Mesothelial cell of epicardium (in vitro differentiated cells): Measurements from ENCODE around the gene SLCO2A1. TPM values are rescaled to one million over a fixed set of nuclear protein-coding genes. Genes with fewer than 3 reads are reported as not detected.

Experiments
- DNase-seq, 2 experiments: peaks; one replicate each; pipeline ENCODE4 v3.0.0; 2021; ENCODE audit warnings: low spot score in 2 of 2; ENCODE audit not compliant: unreplicated experiment in 2 of 2
- H3K27ac Mint-ChIP-seq: 2 replicates; pipeline ENCODE4 v1.8.0; 2021; ENCODE audit warnings: mixed read lengths
- H3K27me3 Mint-ChIP-seq: 2 replicates; pipeline ENCODE4 v1.8.0; 2021; ENCODE audit warnings: low read depth, mixed read lengths
- H3K36me3 Mint-ChIP-seq: 2 replicates; pipeline ENCODE4 v1.8.0; 2021; ENCODE audit warnings: mixed read lengths
- H3K4me1 Mint-ChIP-seq: 2 replicates; pipeline ENCODE4 v1.8.0; 2021; ENCODE audit warnings: mixed read lengths
- H3K4me3 Mint-ChIP-seq: 2 replicates; pipeline ENCODE4 v1.8.0; 2021; ENCODE audit warnings: mild to moderate bottlenecking, moderate library complexity, mixed read lengths
- H3K9me3 Mint-ChIP-seq: 2 replicates; pipeline ENCODE4 v1.8.0; 2021; ENCODE audit warnings: mixed read lengths
- CTCF ChIP-seq: fragments of 200-600 bp; sonication (generic); IDR thresholded peaks from one replicate; pipeline ENCODE4 v1.5.0; 2021; ENCODE audit warnings: antibody characterized with exemption; ENCODE audit not compliant: unreplicated experiment
- total RNA-seq: library from RNA; stranded (reverse); gene quantifications from 3 replicates; pipeline ENCODE4 v1.2.1, GENCODE V29; 2021

SLCO2A1 gene
- total RNA-seq, 1 donor from 2014 or later = 24.1 TPM

DNA sequence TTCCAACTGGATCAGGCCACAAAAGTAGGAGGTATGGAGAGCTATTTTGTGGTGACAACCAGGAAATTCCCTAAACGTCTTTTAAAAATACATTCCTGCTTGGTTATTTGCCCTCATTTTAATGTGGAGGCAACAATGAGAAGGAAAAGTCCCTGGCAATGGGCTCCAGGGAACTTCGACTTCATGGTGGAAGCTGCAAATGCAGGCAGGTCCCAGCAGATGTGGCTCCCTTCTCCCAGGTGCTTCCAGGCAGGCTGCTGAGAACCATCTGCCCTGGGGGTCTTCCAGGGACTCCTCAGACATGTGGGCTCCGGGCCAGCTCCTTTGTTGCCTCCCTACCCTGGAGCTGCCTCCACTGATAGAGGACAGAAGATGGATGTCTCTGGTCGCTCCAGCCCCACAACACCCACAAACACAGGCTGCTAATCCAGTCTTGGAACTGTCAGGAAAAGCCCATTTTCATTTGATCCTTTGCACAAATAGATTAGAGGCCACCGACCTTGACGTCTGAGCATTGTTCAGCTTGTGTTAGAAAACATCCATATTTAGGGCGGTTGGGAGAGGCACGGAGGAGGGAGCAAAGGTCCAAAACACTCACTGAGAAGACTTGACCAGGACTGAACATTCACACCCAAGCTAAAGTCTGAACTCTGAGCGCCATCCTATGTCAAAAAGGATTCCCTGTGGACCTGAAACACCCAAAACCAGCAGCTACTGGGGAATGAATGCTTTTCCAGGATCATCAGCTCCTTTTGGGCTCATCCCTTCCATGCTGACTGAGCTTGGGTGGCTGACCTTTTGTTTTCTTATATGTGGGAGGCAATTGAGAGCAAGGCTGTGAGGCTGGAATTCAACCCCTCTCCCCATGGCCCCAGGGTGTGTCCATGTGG, 30.2 kb upstream of the SLCO2A1 start:
- Mint-ChIP-seq H3K4me3 (no peak overlapping the region), H3K4me1 (peaks cover 25% of the 10 kb centered on the region), H3K9me3 (no peaks in the 10 kb centered on the region), H3K36me3 (no peaks in the 10 kb centered on the region), H3K27me3 (peaks cover 3% of the 10 kb centered on the region), H3K27ac (no peak overlapping the region)
- peak in 1 of 2 experiments; percentile 44 for DNase-seq
- no peak for TF ChIP-seq CTCF

DNA sequence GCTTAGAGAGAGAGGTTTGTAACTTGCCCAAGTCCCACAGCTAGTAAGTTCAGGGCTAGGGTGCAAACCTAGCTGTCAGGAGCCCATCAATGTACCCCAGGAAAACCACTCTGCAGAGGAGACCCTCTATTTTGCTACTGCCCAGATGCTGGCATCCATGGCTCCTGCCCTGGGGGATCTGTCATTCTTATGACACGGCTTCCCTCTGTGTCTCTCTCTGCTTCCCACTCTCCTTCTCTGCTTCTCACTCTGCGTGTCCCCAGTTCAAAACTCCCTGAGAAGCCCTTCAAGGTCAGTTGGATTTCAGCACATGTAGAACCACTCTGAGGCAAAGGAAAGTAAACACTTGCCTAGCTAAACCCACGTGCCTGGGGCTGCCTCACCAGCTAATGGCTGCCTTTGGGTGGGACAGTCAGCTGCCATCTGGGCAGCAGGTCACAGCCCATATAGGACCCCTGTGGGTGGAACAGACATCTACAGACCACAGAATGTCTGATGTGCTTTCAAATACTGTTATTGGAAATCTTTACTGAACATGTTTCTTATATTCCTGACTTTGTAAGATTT, 29.4 kb upstream of the SLCO2A1 start:
- peaks cover 25% of the 10 kb centered on the region for H3K4me1 Mint-ChIP-seq

GRCh38 chr3:134057654-134058110, 28.0 kb upstream of the SLCO2A1 start:
- H3K27me3 Mint-ChIP-seq = peaks cover 3% of the 10 kb centered on the region

More for the DNA sequence above, 29.4 kb upstream of the SLCO2A1 start:
- DNase-seq = peak in 1 of 2 experiments; percentile 27
- TF ChIP-seq CTCF = no peak
- Mint-ChIP-seq H3K27ac (no peak overlapping the region), H3K9me3 (no peaks in the 10 kb centered on the region), H3K36me3 (no peaks in the 10 kb centered on the region), H3K4me3 (no peak overlapping the region), H3K27me3 (peaks cover 3% of the 10 kb centered on the region)

DNA sequence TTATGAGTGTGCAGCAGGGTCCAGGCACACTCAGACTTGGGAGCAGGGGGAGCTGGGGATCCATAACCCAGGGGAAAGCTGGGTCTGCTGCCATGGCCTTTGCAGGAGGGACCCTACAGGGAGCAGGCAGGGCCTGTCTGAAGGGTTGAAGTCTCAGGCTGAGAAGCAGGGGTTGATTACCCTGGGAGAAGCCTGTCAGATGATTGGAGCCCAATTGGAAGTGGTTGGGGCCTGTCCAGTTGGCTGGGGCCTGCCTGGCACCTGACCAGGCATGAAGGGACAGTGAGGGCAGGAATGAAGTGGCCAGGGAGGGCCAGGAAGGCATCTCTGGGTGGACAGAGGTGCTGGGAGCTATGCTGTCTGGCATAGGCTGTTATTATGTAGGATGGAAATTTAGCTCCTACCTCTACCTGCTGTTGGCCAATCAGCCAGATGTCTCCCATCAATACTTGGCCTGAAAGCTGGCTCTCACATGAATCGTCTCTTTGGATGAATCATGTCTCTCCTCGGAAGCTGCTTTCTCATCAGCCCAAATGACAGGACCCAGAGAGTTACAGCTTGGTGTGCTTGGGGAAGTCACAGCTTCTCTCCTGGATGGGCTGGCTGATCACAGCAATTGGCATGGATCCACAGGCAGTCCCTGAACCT, 27.4 kb upstream of the SLCO2A1 start:
- no peaks in the 10 kb centered on the region for H3K9me3 Mint-ChIP-seq
- no peaks in the 10 kb centered on the region for H3K36me3 Mint-ChIP-seq
- H3K27me3 Mint-ChIP-seq = peaks cover 3% of the 10 kb centered on the region
- no peak overlapping the region for H3K4me3 Mint-ChIP-seq
- TF ChIP-seq CTCF = no peak
- peaks cover 25% of the 10 kb centered on the region for H3K4me1 Mint-ChIP-seq
- no peak overlapping the region for H3K27ac Mint-ChIP-seq
- DNase-seq = peak in 1 of 2 experiments; percentile 28

More at GRCh38 chr3:134057654-134058110, 28.0 kb upstream of the SLCO2A1 start:
- peak in 1 of 2 experiments; percentile 16 for DNase-seq
- peaks cover 25% of the 10 kb centered on the region for H3K4me1 Mint-ChIP-seq
- H3K27ac Mint-ChIP-seq = no peak overlapping the region
- TF ChIP-seq CTCF = no peak
- no peaks in the 10 kb centered on the region for H3K36me3 Mint-ChIP-seq
- H3K4me3 Mint-ChIP-seq = no peak overlapping the region
- no peaks in the 10 kb centered on the region for H3K9me3 Mint-ChIP-seq

GRCh38 chr3:134056464-134056891, 26.8 kb upstream of the SLCO2A1 start:
- no peak for DNase-seq
- H3K27me3 Mint-ChIP-seq = no peaks in the 10 kb centered on the region
- TF ChIP-seq CTCF = no peak
- H3K27ac Mint-ChIP-seq = no peak overlapping the region
- H3K4me1 Mint-ChIP-seq = peaks cover 25% of the 10 kb centered on the region
- no peak overlapping the region for H3K4me3 Mint-ChIP-seq
- H3K9me3 Mint-ChIP-seq = no peaks in the 10 kb centered on the region
- no peaks in the 10 kb centered on the region for H3K36me3 Mint-ChIP-seq
